ENCODE data around the gene DNAJC1.
"Not testable (repeated sequence)": the region's sequence is repeated elsewhere in the genome, so short reads cannot be mapped to it uniquely, and the experiment has no call there.

Gene DNAJC1

GRCh38 chr10:21826725-21827124, 176.8 kb downstream of the DNAJC1 start:
- no peak for DNase-seq (ENCODE audit: low spot score)

- DNase-seq (ENCODE audit: low spot score) = no peak
Measured at GRCh38 chr10:21825345-21825744, 178.2 kb downstream of the DNAJC1 start.

- no peak for DNase-seq (ENCODE audit: low spot score)
Measured at GRCh38 chr10:21824409-21824808, 179.1 kb downstream of the DNAJC1 start.

- DNase-seq (ENCODE audit: low spot score) = no peak
Measured at GRCh38 chr10:21823617-21824016, 179.9 kb downstream of the DNAJC1 start.

- not testable (repeated sequence) for DNase-seq (ENCODE audit: low spot score)
Measured at GRCh38 chr10:21822273-21822672, 181.3 kb downstream of the DNAJC1 start.

DNA sequence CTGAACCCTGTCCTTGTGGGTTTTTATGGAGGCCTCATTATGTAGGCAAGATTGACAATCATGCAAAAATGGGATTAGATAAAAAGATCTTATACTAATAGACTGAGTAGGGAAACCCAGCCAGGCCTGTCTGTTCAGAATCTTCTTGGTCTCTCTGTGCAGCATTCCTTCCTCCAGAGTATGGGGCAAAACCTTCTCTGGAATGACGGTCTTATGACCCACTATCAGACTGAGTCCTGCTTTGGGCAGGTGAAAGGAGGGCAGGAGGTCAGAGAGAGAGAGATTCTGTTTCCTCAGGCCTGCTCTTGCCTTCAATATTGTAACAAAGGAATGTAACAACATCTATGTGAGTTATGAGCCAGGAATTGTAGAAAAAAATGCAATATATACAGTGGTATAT, 182.6 kb downstream of the DNAJC1 start:
- no peak for DNase-seq (ENCODE audit: low spot score)

DNA sequence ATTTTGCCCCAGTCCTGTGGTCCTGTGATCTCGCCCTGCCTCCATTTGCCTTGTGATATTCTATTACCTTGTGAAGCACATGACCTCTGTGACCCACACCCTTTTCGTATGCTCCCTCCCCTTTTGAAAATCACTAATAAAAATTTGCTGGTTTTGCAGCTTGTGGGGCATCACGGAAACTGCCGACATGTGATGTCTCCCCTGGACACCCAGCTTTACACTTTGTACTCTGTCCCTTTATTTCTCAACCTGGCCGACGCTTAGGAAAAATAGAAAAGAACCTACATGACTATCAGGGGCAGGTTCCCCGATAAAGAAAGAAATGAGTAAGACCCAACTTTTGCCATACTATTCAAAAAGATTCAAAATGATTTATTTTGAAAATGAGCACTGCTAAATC, 185.1 kb downstream of the DNAJC1 start:
- DNase-seq (ENCODE audit: low spot score) = not testable (repeated sequence)

GRCh38 chr10:21814866-21815265, 188.7 kb downstream of the DNAJC1 start:
- DNase-seq (ENCODE audit: low spot score) = no peak

DNA sequence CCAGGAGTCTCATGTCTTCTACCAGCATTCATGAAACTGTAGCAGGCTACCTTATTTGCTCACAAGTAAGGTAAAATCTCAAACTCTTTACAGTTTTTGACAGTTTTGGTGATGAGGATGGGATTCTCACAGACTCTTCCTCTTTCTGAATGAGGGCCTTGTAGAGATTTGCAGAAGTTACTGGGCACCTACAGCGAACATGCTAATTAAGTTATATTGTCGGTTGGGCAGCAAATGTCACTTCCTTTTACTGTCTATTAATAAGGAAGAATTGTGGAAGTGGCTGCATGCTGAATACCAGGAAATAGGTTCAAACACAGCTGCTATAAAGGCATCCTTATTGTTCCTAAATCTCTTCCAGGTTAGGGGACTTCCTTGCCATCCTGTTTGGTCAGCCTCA, 189.6 kb downstream of the DNAJC1 start:
- no peak for DNase-seq (ENCODE audit: low spot score)

- DNase-seq (ENCODE audit: low spot score) = no peak
Measured at GRCh38 chr10:21811245-21811585, 192.3 kb downstream of the DNAJC1 start.

GRCh38 chr10:21810582-21811244, 192.8 kb downstream of the DNAJC1 start:
- no peak for DNase-seq (ENCODE audit: low spot score)

DNA sequence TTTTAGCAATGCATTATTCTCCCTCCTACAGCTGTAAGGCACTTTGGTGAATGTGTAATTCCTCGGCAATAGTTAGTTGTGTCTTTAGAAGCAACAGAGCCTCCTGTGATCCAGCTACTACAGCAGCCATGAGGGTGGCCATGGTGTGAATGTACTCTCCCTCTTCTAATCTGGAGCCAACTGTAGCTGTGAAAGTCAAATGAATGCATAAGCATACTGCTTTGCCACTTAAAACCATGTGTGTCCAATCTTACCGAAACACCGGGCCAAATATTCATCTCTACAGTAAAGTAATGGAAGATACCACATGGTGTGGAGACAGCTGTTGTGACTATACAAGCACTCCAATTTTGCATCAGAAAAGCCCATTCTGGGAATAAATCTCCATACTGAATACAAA, 195.0 kb downstream of the DNAJC1 start:
- DNase-seq (ENCODE audit: low spot score) = no peak

DNA sequence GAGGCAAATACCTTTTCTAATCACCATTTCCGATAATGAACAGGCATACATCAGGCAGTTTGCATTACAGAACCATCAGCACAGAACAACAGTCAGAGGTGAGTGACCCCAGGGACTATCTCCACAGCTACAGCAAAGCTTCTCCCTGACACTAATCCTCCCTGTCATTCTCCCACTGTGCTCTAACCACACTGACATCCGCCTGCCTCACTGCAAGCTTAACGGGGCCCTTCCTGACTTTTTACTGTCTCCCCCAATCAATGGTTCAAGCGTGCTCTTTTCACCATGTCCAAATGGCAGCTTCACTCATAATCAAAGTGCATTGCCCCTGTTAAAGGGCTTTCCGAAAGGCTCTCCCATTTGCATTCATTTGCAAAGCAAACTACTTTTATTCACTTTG, 196.3 kb downstream of the DNAJC1 start:
- DNase-seq (ENCODE audit: low spot score) = no peak

- DNase-seq (ENCODE audit: low spot score) = no peak
Measured at GRCh38 chr10:21803374-21803773, 200.2 kb downstream of the DNAJC1 start.

GRCh38 chr10:21801609-21802008, 201.9 kb downstream of the DNAJC1 start:
- DNase-seq (ENCODE audit: low spot score) = no peak

- DNase-seq (ENCODE audit: low spot score) = no peak
Measured at GRCh38 chr10:21797984-21798765, 205.4 kb downstream of the DNAJC1 start.

GRCh38 chr10:21797533-21797932, 206.0 kb downstream of the DNAJC1 start:
- DNase-seq (ENCODE audit: low spot score) = no peak

DNA sequence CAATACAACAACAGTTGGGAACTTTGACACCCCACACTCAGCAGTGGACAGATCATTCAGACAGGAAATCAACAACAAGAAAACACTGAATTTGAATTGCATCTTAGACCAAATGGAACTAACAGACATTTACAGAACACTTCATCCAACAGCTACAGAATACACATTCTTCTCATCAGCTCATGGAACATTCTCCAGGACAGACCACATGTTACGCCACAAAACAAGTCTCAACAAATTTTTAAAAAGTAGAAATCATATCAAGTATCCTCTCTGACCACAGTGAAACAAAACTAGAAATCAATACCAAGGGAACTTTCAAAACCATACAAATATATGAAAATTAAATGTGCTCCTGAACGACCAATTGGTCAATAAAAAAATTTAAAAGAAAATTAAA, 212.3 kb downstream of the DNAJC1 start:
- no peak for DNase-seq (ENCODE audit: low spot score)

GRCh38 chr10:21776883-21777282, 226.6 kb downstream of the DNAJC1 start:
- DNase-seq (ENCODE audit: low spot score) = no peak

GRCh38 chr10:21771219-21771618, 232.3 kb downstream of the DNAJC1 start:
- DNase-seq (ENCODE audit: low spot score) = no peak

DNA sequence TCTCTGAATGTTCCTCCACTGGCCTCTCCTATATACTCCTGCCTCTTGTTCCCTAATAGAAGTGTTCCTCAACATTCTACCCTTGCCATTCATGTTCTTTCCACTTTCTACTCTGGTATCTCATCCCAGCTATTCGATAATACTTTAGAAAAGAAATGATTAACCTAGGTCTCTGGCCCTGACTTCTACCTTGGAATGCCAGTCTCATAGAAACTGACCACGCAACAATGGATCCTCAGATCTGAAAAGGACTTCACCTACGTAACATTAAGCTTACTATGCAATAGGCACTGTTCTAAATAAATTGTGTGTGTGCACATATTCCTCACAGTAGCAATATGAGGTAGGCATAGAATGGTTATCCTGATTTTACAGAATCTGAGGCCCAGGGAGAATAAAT, 234.5 kb downstream of the DNAJC1 start:
- DNase-seq (ENCODE audit: low spot score) = no peak

DNA sequence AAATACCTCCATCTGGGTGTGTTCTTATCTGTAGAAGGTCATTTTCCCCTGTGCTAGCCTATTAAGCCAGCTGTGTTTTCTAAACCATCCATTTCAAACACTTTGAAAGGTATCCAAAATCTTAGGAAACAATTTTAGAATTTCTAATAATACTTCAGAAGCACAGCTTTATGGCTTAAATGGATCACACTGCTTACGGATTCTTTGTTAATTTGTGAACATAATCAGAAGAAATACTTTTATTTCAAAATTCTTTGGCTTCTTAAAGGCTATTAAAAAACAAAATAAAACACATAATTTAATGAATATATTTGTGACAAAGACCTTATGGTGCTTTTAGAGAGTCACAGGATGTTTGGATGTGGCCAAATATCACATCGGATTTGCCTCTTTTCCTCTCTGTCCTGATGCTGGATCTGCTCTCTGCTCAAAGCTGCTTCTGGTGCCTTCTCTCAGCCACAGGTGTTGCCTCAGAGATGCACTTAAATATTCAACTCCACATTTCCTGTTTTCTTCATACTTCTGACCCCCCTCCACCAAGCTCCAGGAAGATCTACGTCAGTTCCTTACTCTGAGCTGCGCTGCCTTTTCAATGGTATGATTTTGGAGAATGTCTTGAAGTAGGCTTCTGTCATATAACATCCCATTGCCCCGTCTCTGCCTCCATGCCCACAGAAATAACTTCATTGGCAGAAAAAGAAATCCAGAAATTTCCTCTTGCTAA, 238.9 kb downstream of the DNAJC1 start:
- DNase-seq (ENCODE audit: low spot score) = no peak

GRCh38 chr10:21760332-21760731, 243.2 kb downstream of the DNAJC1 start:
- no peak for DNase-seq (ENCODE audit: low spot score)

Measured in hematopoietic multipotent progenitor cell treated with erythropoietin and hydrocortisone succinate and interleukin-3 and kit ligand, for 15 days (in vitro differentiated cells).